WTC11 (cell line): ENCODE results near the gene PSME2. TPM values are rescaled to one million over a fixed set of nuclear protein-coding genes. Genes with fewer than 3 reads are reported as not detected.

Experiments
- ATAC-seq: fragments of 200-7000 bp; cut with Tn5 transposase; 2 replicates; pipeline ENCODE4 v1.10.0; 2021; ENCODE audit warnings: mild to moderate bottlenecking, moderate library complexity
- CTCF ChIA-PET: fragments of 300-600 bp; sonication (Branson Sonifier 250); formaldehyde crosslinking; loops from one replicate; lab custom pipeline; 2021; ENCODE audit warnings: antibody characterized with exemption; lab: Charles Lee
- POLR2A ChIA-PET: fragments of 350-600 bp; sonication (Branson Sonifier 250); formaldehyde crosslinking; loops from one replicate; lab custom pipeline; 2021; ENCODE audit warnings: antibody characterized with exemption; lab: Charles Lee
- DNase-seq: peaks from one replicate; pipeline ENCODE4 v3.0.0; 2021; ENCODE audit warnings: low spot score
- H3K27ac Mint-ChIP-seq: 2 replicates; pipeline ENCODE4 v1.8.0; 2021; ENCODE audit warnings: mixed read lengths
- H3K27me3 Mint-ChIP-seq: 2 replicates; pipeline ENCODE4 v1.8.0; 2021; ENCODE audit warnings: low read depth, mild to moderate bottlenecking, moderate library complexity, mixed read lengths
- H3K36me3 Mint-ChIP-seq: 2 replicates; pipeline ENCODE4 v1.8.0; 2021; ENCODE audit warnings: mixed read lengths
- H3K4me1 Mint-ChIP-seq: 2 replicates; pipeline ENCODE4 v1.8.0; 2022; ENCODE audit warnings: mixed read lengths
- H3K4me3 Mint-ChIP-seq: 2 replicates; pipeline ENCODE4 v1.8.0; 2021; ENCODE audit warnings: mild to moderate bottlenecking, moderate library complexity, mixed read lengths
- H3K9me3 Mint-ChIP-seq: 2 replicates; pipeline ENCODE4 v1.8.0; 2021; ENCODE audit warnings: mixed read lengths
- CBFB ChIP-seq: sonication (generic); formaldehyde crosslinking; IDR thresholded peaks from 2 replicates; pipeline ENCODE4 v1.8.1; 2022; ENCODE audit warnings: mild to moderate bottlenecking, low read depth, missing genetic modification reagents
- E2F5 ChIP-seq: sonication (generic); formaldehyde crosslinking; IDR thresholded peaks from 2 replicates; pipeline ENCODE4 v1.8.1; 2022; ENCODE audit warnings: mild to moderate bottlenecking, moderate library complexity, missing genetic modification reagents
- ESRRA ChIP-seq: sonication (generic); formaldehyde crosslinking; IDR thresholded peaks from 2 replicates; pipeline ENCODE4 v1.8.1; 2022; ENCODE audit warnings: mild to moderate bottlenecking, missing genetic modification reagents, borderline replicate concordance
- ETV6 ChIP-seq: sonication (generic); formaldehyde crosslinking; IDR thresholded peaks from 2 replicates; pipeline ENCODE4 v1.8.1; 2022; ENCODE audit warnings: mild to moderate bottlenecking, missing genetic modification reagents
- FOXK1 ChIP-seq: sonication (generic); formaldehyde crosslinking; IDR thresholded peaks from 2 replicates; pipeline ENCODE4 v1.8.0; 2022; ENCODE audit warnings: mild to moderate bottlenecking, moderate library complexity, missing genetic modification reagents
- GABPB1 ChIP-seq: sonication (generic); formaldehyde crosslinking; IDR thresholded peaks from 2 replicates; pipeline ENCODE4 v1.8.1; 2023; ENCODE audit warnings: mild to moderate bottlenecking, missing genetic modification reagents
- GRHL2 ChIP-seq: fragments of 250-450 bp; sonication (Bioruptor Pico); IDR thresholded peaks from 2 replicates; pipeline ENCODE4 v1.8.0; 2022; ENCODE audit warnings: mild to moderate bottlenecking, moderate library complexity; ENCODE audit not compliant: insufficient replicate concordance, severe bottlenecking
- GTF2I ChIP-seq: fragments of 250-450 bp; sonication (Bioruptor Pico); conservative IDR thresholded peaks from 2 replicates; pipeline ENCODE4 v1.4.0; 2021; ENCODE audit warnings: mild to moderate bottlenecking
- HMGA2 ChIP-seq: fragments of 250-450 bp; sonication (Bioruptor Pico); IDR thresholded peaks from 2 replicates; pipeline ENCODE4 v1.4.0; 2021; ENCODE audit warnings: mild to moderate bottlenecking, moderate library complexity
- JAZF1 ChIP-seq: fragments of 250-450 bp; sonication (Bioruptor Pico); IDR thresholded peaks from 2 replicates; pipeline ENCODE4 v1.9.0; 2021; ENCODE audit warnings: moderate library complexity, mild to moderate bottlenecking, inconsistent platforms
- MLX ChIP-seq: sonication (generic); formaldehyde crosslinking; IDR thresholded peaks from 2 replicates; pipeline ENCODE4 v1.8.1; 2023; ENCODE audit warnings: mild to moderate bottlenecking, missing genetic modification reagents, moderate library complexity
- MYBL2 ChIP-seq: sonication (generic); formaldehyde crosslinking; IDR thresholded peaks from 2 replicates; pipeline ENCODE4 v1.8.1; 2023; ENCODE audit warnings: mild to moderate bottlenecking, moderate library complexity, missing genetic modification reagents
- NFATC4 ChIP-seq: fragments of 250-450 bp; sonication (Bioruptor Pico); IDR thresholded peaks from 2 replicates; pipeline ENCODE4 v1.9.0; 2021; ENCODE audit warnings: mild to moderate bottlenecking
- NR1H2 ChIP-seq: sonication (generic); formaldehyde crosslinking; IDR thresholded peaks from 2 replicates; pipeline ENCODE4 v1.9.0; 2021; ENCODE audit warnings: mild to moderate bottlenecking, moderate library complexity, missing genetic modification reagents
- NR2C2 ChIP-seq: sonication (generic); formaldehyde crosslinking; IDR thresholded peaks from 2 replicates; pipeline ENCODE4 v1.8.0; 2022; ENCODE audit warnings: mild to moderate bottlenecking, missing genetic modification reagents
- SMAD3 ChIP-seq: sonication (generic); formaldehyde crosslinking; IDR thresholded peaks from 2 replicates; pipeline ENCODE4 v1.8.0; 2022; ENCODE audit warnings: missing genetic modification reagents, mild to moderate bottlenecking, borderline replicate concordance
- SP1 ChIP-seq: sonication (generic); formaldehyde crosslinking; conservative IDR thresholded peaks from 2 replicates; pipeline ENCODE4 v1.8.1; 2022; ENCODE audit warnings: missing genetic modification reagents
- TEAD1 ChIP-seq: sonication (generic); formaldehyde crosslinking; IDR thresholded peaks from 2 replicates; pipeline ENCODE4 v1.8.0; 2022; ENCODE audit warnings: mild to moderate bottlenecking, missing genetic modification reagents
- USF1 ChIP-seq: sonication (generic); formaldehyde crosslinking; IDR thresholded peaks from 2 replicates; pipeline ENCODE4 v1.8.0; 2022; ENCODE audit warnings: mild to moderate bottlenecking, missing genetic modification reagents
- ZBTB21 ChIP-seq: sonication (generic); formaldehyde crosslinking; IDR thresholded peaks from 2 replicates; pipeline ENCODE4 v1.8.1; 2023; ENCODE audit warnings: mild to moderate bottlenecking, missing genetic modification reagents, borderline replicate concordance
- ZNF317 ChIP-seq: sonication (generic); formaldehyde crosslinking; IDR thresholded peaks from 2 replicates; pipeline ENCODE4 v1.8.1; 2023; ENCODE audit warnings: low read depth, mild to moderate bottlenecking, moderate library complexity, missing genetic modification reagents, borderline replicate concordance
- ZNF416 ChIP-seq: fragments of 250-450 bp; sonication (Bioruptor Pico); IDR thresholded peaks from 2 replicates; pipeline ENCODE4 v1.9.0; 2021; ENCODE audit warnings: mild to moderate bottlenecking, inconsistent platforms
- ZNF671 ChIP-seq: fragments of 250-450 bp; sonication (Bioruptor Pico); IDR thresholded peaks from 2 replicates; pipeline ENCODE4 v1.8.0; 2021; ENCODE audit warnings: mild to moderate bottlenecking
- total RNA-seq: library from RNA; stranded (reverse); gene quantifications from 3 replicates; pipeline ENCODE4 v1.2.3, GENCODE V29; 2021
- TF ChIP-seq, protein P1 (sequence below): sonication (generic); formaldehyde crosslinking; IDR thresholded peaks from 2 replicates; pipeline ENCODE4 v1.8.1; 2023; ENCODE audit warnings: mild to moderate bottlenecking, missing genetic modification reagents, moderate library complexity
- TF ChIP-seq, protein P2 (sequence below): sonication (generic); formaldehyde crosslinking; IDR thresholded peaks from 2 replicates; pipeline ENCODE4 v1.8.0; 2022; ENCODE audit warnings: missing genetic modification reagents
- TF ChIP-seq, protein P3 (sequence below): sonication (generic); formaldehyde crosslinking; conservative IDR thresholded peaks from 2 replicates; pipeline ENCODE4 v1.8.1; 2022; ENCODE audit warnings: mild to moderate bottlenecking, missing genetic modification reagents

PSME2 gene
- total RNA-seq, 1 experiment from 2014 or later = 103 TPM

DNA sequence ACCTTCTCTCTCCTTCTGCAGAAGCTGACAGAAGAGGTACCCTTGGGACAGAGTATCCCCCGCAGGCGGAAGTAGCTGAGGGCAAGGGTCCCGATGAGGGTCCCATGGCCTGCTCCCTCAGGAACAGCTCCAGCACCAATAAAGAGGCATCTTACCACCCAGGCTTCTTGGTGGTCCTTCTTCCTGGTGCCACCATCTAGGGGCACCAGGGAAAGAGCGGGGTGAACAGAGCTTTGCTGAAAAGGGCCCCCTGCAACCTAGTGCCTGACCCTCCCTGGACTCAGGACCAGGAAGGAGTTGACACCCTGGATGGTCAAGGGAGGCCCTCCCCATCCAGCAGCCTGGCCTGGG is 14.1 kb upstream of the PSME2 start (continued):
- TF ChIP-seq USF1 (CRISPR knock-in tag) = no peak
- no peak for TF ChIP-seq MLX (CRISPR knock-in tag)
- no peak for TF ChIP-seq SMAD3 (CRISPR knock-in tag)
- TF ChIP-seq, protein P1, sequence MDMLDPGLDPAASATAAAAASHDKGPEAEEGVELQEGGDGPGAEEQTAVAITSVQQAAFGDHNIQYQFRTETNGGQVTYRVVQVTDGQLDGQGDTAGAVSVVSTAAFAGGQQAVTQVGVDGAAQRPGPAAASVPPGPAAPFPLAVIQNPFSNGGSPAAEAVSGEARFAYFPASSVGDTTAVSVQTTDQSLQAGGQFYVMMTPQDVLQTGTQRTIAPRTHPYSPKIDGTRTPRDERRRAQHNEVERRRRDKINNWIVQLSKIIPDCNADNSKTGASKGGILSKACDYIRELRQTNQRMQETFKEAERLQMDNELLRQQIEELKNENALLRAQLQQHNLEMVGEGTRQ (CRISPR knock-in tag) = no peak
- no peak for TF ChIP-seq GTF2I (CRISPR knock-in tag)
- no peak for TF ChIP-seq E2F5 (CRISPR knock-in tag)
- TF ChIP-seq FOXK1 = no peak
- TF ChIP-seq, all 79 proteins: peak for 0

DNA sequence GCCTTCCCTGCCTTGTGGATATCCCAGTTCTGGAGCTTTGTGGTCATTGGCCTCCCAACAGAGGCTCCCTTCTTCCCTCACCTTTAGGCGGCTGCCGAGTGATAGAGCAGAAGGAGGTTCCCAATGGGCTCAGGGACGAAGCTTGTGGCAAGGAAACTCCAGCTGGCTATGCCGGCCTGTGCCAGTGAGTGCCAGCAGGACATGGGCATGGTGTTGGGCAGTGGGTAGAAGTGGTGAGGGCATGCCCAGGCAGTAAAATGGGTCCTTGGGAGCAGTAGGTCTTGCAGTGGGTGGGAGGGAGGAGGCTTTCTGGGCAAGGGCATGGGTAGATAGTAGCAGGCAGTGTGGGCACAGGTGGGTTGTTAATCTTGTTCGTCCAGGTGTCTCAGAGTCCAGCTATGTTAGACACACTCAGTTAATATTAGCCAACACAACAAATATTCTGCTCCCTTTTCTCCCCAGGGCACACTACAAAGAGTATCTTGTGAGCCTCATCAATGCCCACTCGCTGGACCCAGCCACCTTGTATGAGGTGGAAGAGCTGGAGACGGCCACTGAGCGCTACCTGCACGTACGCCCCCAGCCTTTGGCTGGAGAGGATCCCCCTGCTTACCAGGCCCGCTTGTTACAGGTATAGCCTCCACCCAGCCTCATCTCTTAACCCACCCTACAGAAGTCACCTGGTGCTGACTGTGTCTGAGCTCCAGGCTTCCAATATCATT is 13.5 kb upstream of the PSME2 start:
- no peaks in the 10 kb centered on the region for H3K9me3 Mint-ChIP-seq
- H3K27ac Mint-ChIP-seq = no peak overlapping the region
- TF ChIP-seq MYBL2 (CRISPR knock-in tag) = no peak
- TF ChIP-seq SP1 (CRISPR knock-in tag) = no peak
- no peak for TF ChIP-seq NR2C2 (CRISPR knock-in tag)
- TF ChIP-seq JAZF1 (CRISPR knock-in tag) = no peak
- TF ChIP-seq GTF2I (CRISPR knock-in tag) = no peak
- no peak for TF ChIP-seq ETV6
- TF ChIP-seq GABPB1 = no peak
- TF ChIP-seq ZBTB21 (CRISPR knock-in tag) = no peak
- TF ChIP-seq ZNF416 (CRISPR knock-in tag) = no peak
- TF ChIP-seq, protein P2, sequence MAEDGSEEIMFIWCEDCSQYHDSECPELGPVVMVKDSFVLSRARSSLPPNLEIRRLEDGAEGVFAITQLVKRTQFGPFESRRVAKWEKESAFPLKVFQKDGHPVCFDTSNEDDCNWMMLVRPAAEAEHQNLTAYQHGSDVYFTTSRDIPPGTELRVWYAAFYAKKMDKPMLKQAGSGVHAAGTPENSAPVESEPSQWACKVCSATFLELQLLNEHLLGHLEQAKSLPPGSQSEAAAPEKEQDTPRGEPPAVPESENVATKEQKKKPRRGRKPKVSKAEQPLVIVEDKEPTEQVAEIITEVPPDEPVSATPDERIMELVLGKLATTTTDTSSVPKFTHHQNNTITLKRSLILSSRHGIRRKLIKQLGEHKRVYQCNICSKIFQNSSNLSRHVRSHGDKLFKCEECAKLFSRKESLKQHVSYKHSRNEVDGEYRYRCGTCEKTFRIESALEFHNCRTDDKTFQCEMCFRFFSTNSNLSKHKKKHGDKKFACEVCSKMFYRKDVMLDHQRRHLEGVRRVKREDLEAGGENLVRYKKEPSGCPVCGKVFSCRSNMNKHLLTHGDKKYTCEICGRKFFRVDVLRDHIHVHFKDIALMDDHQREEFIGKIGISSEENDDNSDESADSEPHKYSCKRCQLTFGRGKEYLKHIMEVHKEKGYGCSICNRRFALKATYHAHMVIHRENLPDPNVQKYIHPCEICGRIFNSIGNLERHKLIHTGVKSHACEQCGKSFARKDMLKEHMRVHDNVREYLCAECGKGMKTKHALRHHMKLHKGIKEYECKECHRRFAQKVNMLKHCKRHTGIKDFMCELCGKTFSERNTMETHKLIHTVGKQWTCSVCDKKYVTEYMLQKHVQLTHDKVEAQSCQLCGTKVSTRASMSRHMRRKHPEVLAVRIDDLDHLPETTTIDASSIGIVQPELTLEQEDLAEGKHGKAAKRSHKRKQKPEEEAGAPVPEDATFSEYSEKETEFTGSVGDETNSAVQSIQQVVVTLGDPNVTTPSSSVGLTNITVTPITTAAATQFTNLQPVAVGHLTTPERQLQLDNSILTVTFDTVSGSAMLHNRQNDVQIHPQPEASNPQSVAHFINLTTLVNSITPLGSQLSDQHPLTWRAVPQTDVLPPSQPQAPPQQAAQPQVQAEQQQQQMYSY (CRISPR knock-in tag) = no peak
- H3K36me3 Mint-ChIP-seq = peaks cover 44% of the 10 kb centered on the region
- POLR2A ChIA-PET = interaction anchor here (1.5 to 2.3 kb wide), 5 partner anchors 9 to 64 kb away, joined by 4 to 13 read pairs (median 7); partner anchors contain the start of genes DCAF11, IPO4, NRL and PSME2
- DNase-seq = no peak
- peaks cover 13% of the 10 kb centered on the region for H3K4me1 Mint-ChIP-seq
- H3K4me3 Mint-ChIP-seq = no peak overlapping the region
- CTCF ChIA-PET = interaction anchor here (0.7 to 2.7 kb wide), 20 partner anchors 9 to 272 kb away, joined by 3 to 42 read pairs (median 14); partner anchors contain the start of genes CHMP4A, DCAF11, DHRS1 and IPO4
- H3K27me3 Mint-ChIP-seq = no peaks in the 10 kb centered on the region
- ATAC-seq = no peak

DNA sequence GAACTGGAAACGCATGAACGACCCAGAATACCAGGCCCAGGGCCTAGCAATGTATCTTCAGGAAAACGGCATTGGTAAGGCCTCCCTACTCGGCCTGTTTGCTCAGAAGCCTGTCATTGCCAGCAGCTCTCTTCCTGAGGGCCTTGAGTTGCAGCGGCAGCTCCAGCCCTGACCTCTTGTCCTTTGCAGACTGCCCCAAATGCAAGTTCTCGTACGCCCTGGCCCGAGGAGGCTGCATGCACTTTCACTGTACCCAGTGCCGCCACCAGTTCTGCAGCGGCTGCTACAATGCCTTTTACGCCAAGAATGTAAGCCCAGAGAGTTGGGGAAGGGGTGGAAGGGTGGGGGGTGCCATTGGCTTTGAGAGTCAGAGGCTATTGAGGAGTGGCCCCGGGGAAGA is 10.9 kb upstream of the PSME2 start:
- no peak overlapping the region for H3K27ac Mint-ChIP-seq
- H3K4me3 Mint-ChIP-seq = no peak overlapping the region
- no peak for DNase-seq
- CTCF ChIA-PET = no interaction called here
- H3K4me1 Mint-ChIP-seq = peaks cover 13% of the 10 kb centered on the region
- POLR2A ChIA-PET = no interaction called here
- ATAC-seq = no peak
- no peaks in the 10 kb centered on the region for H3K27me3 Mint-ChIP-seq
- no peaks in the 10 kb centered on the region for H3K9me3 Mint-ChIP-seq
- H3K36me3 Mint-ChIP-seq = peaks cover 49% of the 10 kb centered on the region
- no peak for TF ChIP-seq ZNF671
- no peak for TF ChIP-seq GRHL2 (CRISPR knock-in tag)
- no peak for TF ChIP-seq HMGA2 (CRISPR knock-in tag)
- no peak for TF ChIP-seq NFATC4
- no peak for TF ChIP-seq ESRRA (CRISPR knock-in tag)
- TF ChIP-seq GTF2I (CRISPR knock-in tag) = no peak
- no peak for TF ChIP-seq JAZF1 (CRISPR knock-in tag)
- TF ChIP-seq CBFB (CRISPR knock-in tag) = no peak
- TF ChIP-seq, protein P3, sequence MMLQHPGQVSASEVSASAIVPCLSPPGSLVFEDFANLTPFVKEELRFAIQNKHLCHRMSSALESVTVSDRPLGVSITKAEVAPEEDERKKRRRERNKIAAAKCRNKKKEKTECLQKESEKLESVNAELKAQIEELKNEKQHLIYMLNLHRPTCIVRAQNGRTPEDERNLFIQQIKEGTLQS = no peak
- TF ChIP-seq NR1H2 (CRISPR knock-in tag) = no peak
- TF ChIP-seq ZNF317 (CRISPR knock-in tag) = no peak
- TF ChIP-seq, protein P1 (CRISPR knock-in tag) = no peak
- no peak for TF ChIP-seq TEAD1 (CRISPR knock-in tag)
